HG03457 (cell line): Measurements from ENCODE around the gene TMEM132E.

Experiments used
- ATAC-seq: cut with Tn5 transposase; IDR thresholded peaks from one replicate; pipeline ENCODE4 v1.9.1; 2021; ENCODE audit warnings: moderate number of reproducible peaks; ENCODE audit not compliant: unreplicated experiment

The TMEM132E gene

DNA sequence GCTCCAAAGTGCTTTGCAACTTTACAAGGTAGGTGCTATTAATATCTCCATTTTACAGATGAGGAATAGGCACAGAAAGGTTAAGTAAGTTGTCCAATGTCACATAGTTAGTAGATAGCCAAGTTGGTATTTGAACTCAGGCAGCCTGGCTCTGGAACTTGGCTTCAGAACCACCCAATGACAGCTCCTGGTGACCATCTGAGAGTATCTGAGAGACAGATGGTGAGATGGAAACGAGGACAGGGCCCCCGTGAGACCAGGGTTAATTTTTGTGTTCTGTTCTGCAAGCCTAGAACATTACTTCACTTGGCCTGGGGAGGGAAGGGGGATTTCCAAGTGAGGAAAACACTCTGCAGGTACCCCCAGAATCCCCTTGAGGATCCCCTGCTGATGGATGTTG lies 9.8 kb upstream of the TMEM132E start:
- no peak for ATAC-seq

- no peak for ATAC-seq
Measured at GRCh38 chr17:34570506-34570905, 8.9 kb upstream of the TMEM132E start.

DNA sequence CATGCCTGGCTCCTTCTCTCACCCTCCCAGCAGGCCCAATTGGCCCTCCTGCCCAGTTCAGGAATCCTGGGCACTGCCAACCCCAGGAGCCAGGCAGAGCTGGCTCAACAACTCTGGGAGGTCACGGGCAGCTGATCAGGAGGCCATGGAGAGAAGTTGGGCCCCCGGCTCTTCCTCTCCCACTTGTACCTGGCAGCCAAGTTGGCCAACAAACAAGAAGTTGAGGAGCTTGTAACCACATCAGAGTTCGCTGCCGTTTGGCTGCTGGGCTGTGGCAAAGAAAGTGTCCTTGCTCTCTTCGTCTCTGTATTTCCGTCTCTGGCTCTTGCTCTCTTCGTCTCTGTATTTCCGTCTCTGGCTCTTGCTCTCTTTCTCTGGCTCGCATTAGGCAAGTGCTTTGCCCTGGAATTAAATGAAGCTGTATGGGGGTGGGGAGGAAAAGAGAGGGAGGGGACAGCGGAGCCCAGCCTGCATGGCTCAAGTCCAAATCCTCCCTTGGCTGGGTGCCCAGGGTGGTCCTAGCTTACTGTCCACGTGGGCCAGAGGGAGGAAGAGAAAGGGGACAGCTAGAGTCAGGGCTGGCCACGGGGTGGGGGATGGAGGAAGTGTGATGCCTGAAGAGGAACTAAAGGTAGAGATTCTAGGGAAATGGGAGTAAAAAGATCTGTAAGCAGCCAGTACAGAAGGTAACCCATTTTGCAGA lies 7.8 kb upstream of the TMEM132E start:
- ATAC-seq = no peak

DNA sequence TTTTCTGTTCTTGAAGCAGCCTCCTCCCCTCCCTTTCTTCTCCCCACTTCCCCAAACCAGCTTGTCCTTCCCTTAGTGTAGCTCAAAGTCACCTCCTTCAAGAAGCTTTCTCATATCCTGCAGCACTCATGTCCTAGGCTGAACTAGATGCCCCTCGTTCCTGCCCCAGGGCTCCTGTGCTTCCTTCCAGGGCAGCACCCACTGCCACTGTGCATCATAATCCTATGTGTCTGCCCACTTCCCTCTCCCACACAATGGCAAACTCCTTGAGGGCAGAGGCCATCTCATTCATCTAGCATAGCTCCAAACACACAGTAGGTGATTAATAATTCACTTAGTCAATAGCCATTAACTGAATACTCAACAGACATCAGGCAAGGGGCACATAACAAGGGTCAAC lies 6.9 kb upstream of the TMEM132E start:
- no peak for ATAC-seq

- ATAC-seq = no peak
Measured at GRCh38 chr17:34575182-34575581, 4.2 kb upstream of the TMEM132E start.

DNA sequence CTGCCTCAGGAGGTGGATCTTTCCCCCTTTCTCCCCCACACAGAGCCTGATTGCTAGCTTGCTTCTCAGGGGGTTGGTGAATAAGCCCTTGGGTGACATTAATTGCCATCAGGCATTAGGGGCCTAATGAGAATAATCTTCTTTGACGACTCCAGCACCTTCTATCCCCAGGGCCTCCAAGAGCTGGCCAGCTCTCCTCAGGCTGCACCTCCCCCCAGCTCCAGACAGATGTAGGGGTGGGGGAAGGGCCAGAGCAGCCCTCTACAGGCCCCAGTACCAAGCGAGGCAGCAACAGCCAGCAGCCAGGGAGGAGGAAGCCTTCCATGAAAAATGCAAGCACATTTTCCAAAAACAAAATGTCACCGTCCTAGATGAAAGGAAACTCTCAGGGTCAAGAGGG lies 1.4 kb upstream of the TMEM132E start:
- ATAC-seq = no peak

DNA sequence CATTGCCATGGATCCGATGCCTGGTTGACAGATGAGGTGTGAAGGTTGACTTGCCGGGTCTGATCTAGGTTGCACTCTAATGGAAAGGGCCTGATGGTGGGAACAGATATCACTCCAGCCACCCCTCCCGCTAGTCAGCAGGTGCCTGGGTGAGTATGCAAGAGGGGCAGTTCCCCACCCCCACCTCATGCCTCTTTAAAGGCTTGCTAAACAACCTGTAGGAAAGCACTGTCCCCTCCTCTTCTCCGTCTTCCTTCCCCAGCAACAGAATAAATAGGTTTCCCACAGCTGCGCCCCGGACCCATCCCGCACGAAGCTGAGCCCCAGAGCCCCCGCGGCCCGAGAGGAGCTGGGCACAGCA lies 746 bp upstream of the TMEM132E start:
- ATAC-seq = no peak

GRCh38 chr17:34579979-34580684 lies 750 bp downstream of the TMEM132E start:
- no peak for ATAC-seq

DNA sequence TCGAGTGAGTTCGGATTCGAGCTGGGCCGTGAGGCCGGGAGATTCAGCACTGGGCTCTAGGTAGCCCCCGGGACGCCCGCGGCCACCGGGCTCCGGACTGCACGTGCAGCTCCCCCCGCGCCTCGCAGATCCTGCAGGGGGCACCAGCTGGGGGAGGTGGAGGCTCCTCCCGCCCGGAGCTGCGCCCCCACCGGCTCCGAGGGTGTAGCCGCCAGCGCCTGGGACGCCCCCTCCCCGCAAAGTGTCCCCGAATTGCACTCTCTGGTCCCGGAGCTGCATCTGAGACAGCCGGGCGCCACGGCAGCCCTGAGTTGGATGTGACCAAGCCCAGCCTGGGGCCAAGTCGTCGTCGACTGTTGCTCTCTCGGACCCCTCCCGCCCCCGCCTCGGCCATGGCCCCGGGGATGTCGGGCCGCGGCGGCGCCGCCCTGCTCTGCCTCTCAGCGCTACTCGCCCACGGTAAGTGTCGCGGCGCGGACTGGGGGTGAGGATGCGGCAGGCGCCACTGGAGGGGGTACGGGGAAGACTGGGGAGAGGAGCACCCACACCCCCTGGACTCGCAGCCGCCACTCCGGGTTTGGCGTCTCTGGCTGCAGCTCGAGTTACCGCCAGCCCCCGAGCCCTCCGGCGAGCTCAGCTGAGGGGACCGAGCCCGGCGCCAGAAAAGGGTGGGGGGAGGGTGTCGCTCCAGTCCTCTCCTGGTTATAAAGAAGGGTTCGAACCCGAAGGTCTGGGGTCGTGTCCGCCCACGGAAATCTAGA lies 1.5 kb downstream of the TMEM132E start:
- no peak for ATAC-seq

- no peak for ATAC-seq
Measured at GRCh38 chr17:34581446-34582184, 2.2 kb downstream of the TMEM132E start.

DNA sequence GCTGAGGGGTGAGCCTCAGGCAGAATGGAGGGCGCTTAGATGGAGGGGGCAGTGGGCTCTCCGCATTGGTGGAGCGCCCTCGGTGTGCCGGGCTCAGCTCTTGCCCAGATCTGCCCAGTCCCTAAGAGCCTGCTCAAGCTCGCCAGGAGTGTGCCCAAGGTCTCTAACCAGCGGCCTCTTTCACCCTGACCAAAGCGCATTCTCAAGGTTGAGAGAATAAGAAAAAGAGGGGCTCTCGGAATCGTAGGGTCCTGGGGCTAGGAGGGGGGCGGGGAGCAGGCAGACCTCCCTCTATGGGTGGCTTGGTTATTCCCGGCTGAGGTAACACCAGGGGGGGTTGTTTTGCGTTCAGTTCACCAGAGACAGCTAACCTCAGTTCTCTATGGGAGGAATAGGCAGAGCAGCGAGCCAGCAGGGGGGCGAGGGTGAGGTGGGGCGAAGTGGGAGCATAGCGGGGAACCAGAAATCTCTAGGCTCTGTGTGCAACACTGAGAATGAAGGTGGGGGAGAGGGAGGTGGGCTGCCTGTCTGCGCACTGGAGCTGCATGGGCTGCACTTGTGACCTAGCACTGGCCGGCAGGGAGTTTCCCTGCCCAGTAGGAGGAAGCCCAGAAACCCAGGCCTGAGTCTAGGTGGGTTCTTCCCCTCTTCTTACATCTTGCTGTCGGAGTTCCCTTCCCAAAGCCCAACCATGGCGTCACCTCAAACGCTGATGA lies 3.0 kb downstream of the TMEM132E start:
- ATAC-seq = no peak

DNA sequence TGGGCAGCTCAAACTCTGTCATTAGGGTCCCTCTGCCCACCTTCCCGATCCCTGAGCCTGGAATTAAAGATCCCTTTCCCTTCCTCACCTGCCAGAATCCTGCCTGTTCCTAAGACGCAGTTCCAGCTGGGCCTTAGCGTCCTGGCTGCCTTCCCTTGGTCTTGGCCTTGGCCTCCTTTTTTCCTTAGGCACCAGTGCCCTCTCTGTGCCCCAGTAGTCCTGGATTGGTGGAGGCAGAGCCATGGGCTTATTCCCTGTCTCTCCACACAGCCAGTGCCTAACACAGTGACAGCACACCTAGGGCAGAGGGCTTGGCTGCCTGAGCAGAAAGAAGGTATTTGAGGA lies 3.5 kb downstream of the TMEM132E start:
- no peak for ATAC-seq

DNA sequence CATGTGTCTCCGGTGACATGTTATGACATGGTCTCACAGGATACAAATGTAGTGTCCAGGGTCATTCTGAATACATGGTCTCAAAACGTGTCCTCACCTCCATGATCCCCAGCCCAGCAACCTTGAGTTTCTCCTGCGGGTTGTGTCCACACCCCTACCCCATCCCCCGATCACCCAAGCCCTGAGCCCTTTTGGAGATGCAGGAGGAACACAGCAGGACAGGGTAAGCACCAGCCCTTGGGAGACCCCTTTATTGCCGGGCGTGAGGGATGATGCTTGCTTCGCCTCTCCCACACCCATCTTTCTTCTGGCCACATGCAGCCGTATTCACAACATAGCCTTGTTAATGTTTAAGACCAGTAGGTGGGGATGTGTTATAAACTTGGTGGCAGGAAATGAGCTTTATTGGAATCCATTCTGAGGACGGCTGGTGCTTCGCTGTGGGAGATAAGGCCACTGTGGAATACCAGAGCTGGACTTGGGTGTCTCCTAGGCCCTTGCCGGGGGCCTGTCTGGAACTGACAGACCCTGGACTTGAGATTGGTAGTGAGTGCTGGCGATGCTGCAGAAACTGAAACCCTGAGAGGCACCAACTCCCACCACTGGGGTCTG lies 5.5 kb downstream of the TMEM132E start:
- ATAC-seq = no peak

- ATAC-seq = no peak
Measured at GRCh38 chr17:34586346-34586846, 7.0 kb downstream of the TMEM132E start.

GRCh38 chr17:34588266-34588665 lies 8.9 kb downstream of the TMEM132E start:
- no peak for ATAC-seq

GRCh38 chr17:34589120-34589965 lies 10.0 kb downstream of the TMEM132E start:
- no peak for ATAC-seq

DNA sequence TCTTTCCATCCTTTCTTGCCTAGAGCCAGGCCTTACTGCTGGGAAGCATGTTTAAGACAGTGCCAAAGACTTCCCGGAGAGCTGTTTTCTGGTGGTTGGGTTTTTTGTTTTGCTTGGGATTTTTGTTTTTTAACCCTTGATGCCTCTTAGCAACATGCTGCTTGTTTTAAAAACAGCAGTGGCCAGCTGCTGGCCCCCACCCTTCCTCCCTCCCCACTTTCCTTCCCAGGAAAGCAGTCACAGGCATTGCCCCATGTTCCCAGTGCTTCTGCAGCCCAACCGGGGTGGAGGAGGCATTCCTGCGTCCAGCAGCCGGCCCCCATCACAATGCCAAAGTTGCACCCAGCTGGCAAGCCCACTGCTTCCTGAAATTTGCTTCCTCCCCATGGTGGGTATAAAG lies 12.6 kb downstream of the TMEM132E start:
- no peak for ATAC-seq

DNA sequence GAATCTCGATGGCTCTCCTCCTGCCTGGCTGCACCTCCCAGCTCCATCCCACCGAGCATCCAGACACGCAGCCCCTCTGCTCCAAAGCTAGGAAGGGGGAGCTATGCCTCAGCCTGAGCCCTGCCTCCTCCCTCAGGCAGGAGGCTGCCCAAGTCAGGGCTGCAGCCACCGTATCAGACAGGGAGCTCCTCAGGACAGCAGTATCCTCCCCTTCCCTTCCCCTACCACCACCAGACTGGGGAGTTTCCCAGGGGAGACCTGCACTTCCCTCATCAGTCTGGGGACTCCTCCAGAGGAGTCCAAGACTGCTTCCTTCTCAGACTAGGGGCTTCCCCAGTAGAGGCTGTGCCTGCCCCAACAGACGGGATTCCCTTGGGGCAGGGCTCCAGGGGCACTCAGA lies 17.5 kb downstream of the TMEM132E start:
- ATAC-seq = no peak

GRCh38 chr17:34598161-34598776 lies 18.9 kb downstream of the TMEM132E start:
- ATAC-seq = no peak
